Measurements from ENCODE around the gene TCP11L2.
"Not testable (repeated sequence)": the region's sequence is repeated elsewhere in the genome, so short reads cannot be mapped to it uniquely, and the experiment has no call there.

TCP11L2 gene

DNA sequence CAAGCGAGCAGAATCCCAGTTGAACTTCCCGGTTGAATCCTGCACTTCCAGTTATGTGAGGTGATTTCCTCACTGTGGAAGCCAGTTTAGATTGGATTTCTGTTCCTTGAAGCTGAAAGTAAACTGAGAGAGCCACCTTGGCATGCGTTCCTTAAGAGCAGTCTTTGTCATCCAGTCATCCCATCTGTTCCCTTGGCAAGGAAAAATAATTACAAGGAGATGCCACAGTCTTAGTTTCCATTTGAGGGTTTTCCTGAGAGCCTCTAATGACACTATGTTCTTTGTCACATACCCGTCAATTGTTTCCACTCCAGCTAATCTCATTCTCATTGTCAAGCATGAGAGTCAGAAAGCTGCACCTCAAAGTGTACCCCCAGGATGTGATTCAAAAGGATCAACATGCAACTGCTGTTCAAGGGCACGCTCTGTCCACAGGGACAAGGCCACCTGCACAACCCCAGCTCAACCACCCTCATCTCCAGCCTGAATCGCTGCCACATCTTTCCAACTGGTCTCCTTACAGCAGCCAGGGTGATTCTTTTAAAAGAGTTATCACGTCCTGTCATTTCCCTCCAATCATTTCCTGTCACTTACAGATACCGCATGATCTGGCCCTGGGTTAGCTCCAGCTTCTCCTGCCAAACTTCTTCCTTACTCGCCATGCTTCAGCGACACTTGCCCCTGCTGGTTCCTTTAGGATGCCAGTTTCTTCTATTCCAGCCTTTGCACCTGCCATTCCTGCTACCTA, 18.0 kb upstream of the TCP11L2 start:
- DNase-seq (ENCODE audit: low read depth in 2 of 2): no peak

DNA sequence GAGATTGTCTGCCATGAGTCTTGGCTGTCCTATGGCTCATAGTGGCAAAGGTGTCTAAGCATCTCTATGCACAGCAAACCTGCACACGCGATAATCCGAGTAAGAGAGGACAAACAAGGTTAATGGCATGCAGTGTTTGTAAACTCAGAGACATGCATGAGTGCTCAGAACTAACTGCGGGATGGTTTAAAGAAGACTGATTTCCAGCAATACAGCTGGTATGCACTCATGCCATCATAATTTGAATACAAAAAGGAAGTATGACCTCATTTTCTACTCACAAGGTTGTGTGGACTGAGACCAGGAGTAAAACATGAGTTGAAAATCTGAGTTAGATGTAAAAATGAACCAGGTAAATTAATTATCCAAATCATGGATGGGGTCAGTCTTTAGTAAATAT, 16.6 kb upstream of the TCP11L2 start:
- no peak for DNase-seq (ENCODE audit: low read depth in 2 of 2)

DNA sequence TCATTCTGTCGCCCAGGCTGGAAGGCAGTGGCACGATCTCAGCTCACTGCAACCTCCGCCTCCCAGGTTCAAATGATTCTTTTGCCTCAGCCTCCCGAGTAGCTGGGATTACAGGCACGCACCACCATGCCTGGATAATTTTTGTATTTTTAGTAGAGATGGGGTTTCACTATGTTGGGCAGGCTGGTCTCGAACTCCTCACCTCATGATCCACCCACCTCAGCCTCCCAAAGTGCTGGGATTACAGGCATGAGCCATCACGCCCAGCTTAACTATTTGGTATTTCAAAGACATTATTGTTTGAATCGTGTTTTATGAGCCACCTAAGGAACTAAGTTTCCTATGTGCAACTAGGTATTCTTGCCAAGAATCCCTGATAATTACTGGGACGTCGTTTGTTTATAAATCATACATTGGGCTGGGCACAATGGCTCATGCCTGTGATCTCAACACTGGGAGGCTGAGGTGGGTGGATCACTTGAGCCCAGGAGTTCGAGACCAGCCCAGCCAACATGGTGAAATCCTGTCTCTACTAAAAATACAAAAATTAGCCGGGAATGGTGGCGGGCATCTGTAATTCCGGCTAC, 15.9 kb upstream of the TCP11L2 start:
- DNase-seq (ENCODE audit: low read depth in 2 of 2): not testable (repeated sequence)

DNA sequence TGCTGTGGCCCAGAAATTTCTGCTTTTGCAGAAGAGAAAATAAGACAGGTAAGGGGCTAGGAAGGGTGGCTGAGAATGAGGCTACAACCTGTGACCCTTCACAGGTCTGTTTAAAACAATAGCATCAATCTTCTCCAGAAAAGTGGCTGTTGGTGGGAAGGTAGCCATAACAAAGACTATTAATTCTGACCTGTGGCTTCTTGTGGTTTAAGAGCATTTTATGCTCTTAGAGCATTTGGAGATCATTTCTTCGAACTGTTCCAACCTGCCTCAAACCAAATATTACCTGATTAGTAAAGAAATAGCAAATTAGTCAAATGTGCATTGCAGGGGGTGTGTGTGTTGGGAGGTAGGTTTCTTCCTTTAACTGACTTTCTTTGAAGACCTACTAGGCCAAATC, 15.2 kb upstream of the TCP11L2 start:
- no peak for DNase-seq (ENCODE audit: low read depth in 2 of 2)

DNA sequence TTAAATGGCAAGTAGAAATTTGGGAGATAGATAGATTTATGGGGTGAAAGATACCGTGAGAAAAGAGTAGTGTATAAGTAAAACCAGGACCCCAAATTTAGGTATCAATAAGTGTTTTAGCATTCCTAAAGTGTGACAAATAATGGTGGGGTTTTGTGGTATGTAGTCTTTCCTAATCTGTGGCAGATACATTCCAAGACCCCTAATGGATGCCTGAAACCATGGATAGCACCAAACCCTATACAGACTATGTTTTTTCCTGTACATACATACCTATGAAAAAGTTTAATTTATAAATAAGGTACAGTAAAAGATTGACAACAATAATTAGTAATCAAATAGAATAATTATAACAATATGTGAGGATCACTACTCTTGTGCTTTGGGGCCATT, 14.4 kb upstream of the TCP11L2 start:
- no peak for DNase-seq (ENCODE audit: low read depth in 2 of 2)

DNA sequence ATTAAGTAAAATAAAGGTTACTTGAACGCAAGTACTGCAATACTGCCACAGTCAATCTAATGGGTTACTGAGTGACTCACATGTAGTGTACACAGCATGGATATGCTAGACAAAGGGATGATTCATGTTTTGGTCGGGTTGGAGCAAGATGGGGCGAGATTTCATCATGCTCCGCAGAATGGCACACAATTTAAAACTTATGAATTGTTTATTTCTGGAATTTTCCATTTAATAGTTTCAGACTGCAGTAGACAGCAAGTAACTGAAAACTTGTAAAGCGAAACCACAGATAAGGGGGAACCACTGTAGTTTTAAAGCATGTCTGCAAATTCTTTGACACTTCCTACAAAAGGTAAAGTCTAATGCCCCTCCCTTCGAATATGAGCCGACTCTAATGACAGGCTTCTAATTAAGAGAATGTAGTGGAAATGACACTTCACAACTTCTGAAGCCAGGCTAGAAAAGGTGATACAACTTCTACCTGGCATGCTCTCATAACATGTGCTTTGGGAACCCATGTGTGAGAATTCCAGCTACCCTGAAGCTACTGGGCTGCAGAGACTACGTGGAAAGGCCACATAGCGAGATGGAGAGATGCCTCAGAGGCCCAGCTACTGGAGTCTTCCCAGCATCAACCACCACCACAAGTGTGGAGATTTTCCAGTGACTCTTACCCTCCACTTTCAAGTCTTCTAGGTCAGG, 13.9 kb upstream of the TCP11L2 start:
- peak; percentile 18 to 28 for DNase-seq (ENCODE audit: low read depth in 2 of 2)

DNA sequence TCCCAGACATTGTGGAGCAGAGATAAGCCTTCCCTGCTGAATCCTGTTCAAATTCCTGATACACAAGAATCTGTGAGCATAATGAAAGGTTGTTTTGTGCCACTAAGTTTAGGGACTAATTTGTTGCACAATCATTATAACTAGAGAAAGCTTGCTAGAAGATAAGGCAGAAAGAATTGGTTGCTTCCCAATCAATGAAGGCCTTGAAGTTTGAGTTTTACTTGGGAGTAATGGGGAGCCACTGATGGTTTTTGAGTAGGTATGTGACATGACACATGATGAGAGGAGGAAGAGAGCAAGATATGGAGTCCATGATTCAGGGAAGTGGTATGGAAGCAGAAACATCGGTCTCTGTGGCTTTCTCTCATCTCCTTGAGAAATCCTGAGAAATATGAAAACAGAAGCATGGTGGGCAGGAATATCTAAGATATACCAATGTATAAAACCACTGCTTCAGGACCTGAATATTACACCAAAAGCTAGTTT, 13.3 kb upstream of the TCP11L2 start:
- DNase-seq (ENCODE audit: low read depth in 2 of 2): no peak

DNA sequence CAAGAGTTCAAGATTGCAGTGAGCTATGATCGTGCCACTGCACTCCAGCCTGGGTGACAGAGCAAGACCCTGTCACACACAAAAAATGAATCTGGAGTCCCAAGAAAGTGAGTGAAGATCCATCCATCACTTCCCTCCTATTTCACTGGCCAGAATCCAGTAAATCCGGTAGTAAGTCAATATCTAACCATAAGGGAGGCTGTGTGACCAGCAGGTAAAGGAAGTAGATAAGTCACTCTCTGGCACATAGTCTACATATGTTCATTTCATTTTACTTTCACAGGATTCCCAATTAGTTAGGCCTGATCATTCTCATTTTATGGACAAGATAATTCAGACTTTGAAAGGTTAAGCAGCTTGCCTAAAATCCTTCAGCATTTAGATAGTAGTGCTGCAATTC, 11.9 kb upstream of the TCP11L2 start:
- no peak for DNase-seq (ENCODE audit: low read depth in 2 of 2)

DNA sequence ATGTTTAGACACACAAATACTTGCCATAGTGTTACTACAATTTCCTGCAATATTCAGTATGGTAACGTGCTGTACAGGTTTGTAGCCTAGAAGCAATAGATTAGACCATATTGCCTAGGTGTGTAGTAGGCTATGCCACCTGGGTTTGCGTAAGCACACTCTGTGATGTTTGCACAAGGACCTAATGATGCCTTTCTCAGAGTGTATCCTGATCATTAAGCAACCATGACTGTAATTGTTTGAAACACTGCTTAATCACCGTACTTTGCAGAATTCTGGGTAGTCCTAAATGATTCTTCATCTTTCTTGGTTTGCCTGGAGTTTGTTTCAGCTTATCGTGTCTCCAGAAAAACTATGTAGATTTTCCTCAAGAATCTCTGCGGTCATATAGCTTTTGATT, 11.2 kb upstream of the TCP11L2 start:
- no peak for DNase-seq (ENCODE audit: low read depth in 2 of 2)

DNA sequence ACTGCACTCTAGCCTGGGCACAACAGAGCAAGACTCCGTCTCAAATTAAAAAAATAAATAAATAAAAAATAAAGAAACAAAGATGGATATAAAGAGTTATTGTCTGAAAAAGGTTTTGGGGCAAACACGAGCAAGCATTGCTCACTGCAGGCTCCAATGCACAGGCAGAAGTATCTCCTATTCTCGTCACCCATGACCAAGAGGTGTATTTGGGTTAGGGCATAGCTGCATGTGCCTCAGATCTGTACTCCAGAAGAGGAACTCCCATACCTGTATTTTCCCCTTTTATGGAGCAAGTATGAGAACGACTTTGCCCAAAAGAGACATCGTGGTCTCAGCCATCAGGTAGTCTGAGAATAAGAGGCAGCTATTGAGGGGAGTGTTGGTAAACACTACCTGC, 10.2 kb upstream of the TCP11L2 start:
- no peak for DNase-seq (ENCODE audit: low read depth in 2 of 2)

DNA sequence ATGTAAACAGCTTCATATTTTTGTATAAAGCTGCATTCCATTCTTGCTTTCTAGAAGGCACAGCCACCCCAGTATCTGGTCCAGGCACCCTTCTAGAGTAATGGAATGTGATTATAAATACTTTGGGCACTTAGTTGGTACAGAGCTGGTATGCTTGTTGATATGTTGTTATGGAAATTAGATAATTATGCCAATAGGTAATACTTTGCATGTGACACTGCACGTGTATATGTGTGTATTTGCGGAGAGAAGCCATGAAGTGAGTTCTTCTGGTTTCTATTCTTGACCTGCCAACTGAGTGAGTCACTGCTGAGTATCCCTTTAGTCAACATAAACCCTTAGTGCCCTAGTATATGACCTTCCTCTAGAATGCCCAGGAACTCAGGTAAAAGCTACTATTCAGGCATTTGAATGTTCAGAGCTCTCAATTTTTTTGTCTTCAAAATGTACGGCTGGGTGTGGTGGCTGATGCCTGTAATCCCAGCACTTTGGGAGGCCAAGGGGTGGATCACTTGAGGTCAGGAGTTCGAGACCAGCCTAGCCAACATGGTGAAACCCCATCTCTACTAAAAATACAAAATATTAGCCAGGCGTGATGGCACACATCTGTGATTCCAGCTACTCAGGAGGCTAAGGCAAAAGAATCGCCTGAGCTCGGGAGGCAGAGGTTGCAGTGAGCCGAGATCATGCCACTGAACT, 6.2 kb upstream of the TCP11L2 start:
- no peak for DNase-seq (ENCODE audit: low read depth in 2 of 2)

DNA sequence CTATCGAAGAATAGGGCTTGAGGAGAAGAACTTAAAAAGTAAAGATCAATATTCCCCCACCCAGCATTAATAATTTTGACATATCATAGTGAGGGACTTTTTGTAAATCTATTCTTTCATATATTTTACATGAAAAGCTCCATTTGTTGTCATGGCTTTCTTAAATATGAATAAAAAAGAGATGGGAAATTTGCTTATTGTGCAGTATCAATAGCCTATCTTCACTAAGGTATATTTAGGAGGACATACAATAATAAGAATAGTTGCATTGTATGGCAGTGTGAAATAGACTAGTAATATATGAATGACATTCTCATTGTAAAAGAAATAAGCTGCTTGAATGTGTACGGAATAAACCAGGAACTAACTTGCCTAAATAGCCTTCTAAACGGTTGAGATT, 5.5 kb upstream of the TCP11L2 start:
- DNase-seq (ENCODE audit: low read depth in 2 of 2): no peak

DNA sequence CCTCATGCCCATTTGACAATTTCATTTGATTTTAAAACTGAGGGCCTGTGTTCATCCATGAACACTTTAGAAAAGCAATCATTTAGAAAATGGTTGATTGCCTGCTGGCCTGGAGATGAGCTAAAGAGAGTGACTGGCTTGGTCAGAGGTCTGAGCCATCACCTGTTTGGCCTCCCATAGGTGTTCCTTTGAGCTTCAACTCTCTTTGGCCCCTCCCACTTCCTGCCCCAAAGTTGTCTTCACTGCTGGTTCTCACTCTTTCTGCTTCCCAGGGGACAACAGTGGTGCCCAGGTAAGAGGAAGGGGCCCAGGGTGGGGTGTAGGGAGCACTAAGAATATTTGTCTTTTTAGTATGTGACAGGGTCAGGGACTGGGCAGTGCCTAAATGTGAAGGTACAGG, 4.9 kb upstream of the TCP11L2 start:
- no peak for DNase-seq (ENCODE audit: low read depth in 2 of 2)

DNA sequence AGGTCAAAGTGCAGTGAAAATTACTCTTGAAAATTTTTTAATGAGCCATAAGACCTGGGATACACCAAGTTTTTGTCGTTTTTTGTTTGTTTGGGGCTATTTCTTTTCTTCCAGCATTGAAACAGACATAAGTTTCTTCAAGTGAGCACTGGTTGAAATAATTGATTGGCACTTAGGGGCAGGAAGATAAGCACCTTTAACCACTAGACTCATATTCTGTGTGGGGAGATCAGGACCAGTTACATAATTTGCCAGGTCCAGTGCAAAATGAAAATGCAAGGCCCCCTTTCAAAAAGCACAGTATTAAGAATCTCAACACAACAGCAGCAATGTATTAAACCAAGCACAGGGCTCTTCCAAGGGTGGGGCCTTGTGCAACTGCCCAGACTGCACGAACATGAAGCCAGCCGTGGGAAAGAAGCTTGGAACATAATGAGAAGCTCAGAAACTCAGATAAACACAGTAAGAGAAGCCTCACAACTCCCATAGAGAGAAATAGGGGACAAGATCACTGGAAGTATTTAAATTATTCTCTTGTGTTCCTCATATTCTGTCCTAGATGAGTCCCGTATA, 3.2 kb upstream of the TCP11L2 start:
- DNase-seq (ENCODE audit: low read depth in 2 of 2): no peak

DNA sequence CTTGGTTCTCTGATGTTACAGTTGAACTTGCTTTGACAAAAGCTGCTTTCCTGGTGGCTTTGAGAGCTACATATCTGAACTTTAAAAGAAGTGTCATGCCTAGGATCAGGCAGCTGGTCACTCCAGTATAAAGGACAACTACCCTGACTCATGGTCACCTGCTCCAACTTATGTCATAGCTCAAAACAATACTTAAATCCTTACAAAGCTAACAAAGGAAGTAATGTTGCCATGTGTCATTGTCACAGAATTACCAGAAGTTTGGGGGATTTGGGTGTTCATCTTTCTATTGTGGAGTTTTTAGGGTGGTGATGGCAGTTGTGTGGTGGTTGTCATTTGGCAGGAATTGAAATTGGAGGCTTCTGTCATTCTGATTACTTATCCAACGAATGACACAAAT, 1.8 kb upstream of the TCP11L2 start:
- no peak for DNase-seq (ENCODE audit: low read depth in 2 of 2)

DNA sequence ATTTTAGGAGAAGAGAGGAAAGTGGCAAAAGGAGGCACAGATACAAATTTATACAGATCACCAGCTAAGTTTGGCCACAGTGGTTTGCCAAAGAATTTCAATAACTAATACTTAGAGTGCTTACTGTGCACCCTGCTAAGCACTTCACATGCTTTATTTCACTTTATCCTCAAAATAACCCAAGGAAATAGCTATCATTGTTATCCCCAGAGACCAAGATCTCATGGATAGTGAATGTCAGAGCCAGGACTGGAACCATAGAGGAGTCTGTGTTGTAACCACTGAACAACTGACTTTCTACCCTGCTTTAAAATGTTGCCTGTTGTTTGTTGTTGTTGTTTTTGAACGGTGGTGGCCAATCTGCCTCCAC, 1.3 kb upstream of the TCP11L2 start:
- no peak for DNase-seq (ENCODE audit: low read depth in 2 of 2)

DNA sequence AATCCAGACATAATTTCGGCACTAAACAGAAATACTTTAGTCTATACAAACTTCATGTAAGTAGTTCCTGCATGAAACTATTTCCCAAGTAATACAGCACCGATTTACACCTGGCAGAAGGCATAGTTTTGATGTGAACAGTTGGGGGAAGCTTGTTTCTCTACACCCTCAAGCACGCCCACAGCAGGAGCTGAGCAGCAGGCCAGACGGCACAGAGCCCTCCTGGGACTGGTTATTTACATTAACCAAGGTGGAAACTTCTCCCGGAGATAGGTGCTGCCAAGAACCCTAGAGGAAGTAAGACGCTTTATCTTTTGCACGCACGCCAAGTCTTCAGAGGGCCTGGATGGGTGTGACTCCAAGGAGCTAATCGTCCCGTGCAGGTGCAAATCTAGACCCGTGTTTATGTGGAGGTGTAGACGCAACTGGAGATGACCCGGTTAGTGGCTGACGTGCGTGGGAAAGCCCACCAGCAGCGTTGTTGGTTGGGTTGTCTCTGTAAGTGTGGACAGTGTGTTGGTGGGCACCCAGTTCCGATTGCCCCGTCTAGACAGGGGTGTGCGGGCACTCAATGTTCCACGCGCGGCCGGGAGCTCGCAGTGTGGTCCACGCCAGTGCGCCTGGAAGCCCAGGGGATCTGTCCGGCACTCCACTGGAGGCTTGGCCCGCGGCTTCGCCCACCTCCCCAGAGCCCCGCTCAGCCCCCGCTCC, 767 bp upstream of the TCP11L2 start:
- peak; percentile 15 to 21 for DNase-seq (ENCODE audit: low read depth in 2 of 2)

DNA sequence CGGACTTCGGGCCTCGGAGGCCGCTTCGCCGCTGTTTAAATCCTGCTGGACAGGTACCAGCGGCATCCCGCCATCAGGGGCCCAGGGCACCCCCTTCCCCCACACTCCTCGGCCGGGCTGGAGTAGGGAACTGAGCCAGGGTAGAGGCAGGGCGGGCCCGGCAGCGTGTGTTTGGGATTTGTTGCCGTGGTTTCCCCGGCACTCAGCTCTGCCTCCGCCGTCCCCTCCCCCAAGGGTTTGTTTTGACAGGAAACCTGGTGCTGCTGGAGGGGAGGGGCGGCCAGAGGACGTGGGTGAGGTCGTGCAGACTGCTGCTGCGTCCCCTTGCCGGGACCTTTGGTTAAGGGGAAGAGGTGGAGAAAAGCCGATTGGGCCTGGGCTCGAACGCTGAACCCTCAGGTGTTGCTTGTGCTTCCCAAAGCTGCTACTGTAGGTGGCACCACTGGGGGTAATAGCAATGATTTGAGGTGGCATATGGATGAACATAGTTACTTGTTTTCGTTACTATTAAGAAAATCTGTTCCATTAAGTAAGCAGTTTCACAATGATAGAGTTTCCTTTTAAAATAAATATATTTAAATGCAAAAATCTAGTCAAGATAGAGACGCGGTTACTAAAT, 778 bp downstream of the TCP11L2 start:
- peak; percentile 59 to 61 for DNase-seq (ENCODE audit: low read depth in 2 of 2)

DNA sequence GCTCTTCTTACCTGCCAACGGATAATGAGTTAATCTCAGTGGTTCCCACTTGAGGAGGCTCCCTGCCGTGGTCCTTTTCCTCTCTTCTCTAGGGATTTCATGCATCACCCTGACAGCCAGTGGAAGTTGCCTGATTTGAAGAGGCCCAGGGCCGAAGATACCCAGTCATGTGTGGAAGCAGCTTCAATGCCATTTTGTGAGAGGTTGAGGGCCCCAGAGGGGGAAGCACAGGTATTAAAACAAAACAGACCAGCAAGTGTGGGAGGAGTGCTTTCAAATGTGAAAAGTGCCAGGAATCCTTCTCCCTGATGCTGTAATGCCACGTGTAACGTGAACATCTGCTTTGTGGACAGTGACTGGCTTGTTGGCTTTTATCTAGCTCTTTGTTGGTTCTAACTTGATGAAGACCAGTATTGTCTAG, 1.5 kb downstream of the TCP11L2 start:
- no peak for DNase-seq (ENCODE audit: low read depth in 2 of 2)

DNA sequence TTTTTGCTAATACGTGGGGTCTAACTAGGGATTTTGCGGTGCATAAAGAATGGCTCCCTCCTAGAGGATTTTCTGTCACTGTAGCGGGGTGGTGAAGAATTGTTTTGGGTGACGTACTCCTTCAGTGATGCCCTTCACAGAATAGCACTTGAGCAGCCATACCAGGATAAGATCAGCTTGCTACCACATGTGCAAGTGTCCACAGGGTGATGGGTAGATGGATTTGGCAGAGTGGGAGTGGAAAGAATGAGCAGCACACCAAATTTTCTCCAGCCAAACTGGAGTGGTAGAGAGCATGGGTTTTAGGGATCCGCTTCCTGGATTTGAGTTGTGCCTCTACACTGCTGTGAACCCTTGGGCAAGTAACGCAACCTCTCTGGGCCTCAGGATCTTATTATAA, 2.3 kb downstream of the TCP11L2 start:
- no peak for DNase-seq (ENCODE audit: low read depth in 2 of 2)

DNA sequence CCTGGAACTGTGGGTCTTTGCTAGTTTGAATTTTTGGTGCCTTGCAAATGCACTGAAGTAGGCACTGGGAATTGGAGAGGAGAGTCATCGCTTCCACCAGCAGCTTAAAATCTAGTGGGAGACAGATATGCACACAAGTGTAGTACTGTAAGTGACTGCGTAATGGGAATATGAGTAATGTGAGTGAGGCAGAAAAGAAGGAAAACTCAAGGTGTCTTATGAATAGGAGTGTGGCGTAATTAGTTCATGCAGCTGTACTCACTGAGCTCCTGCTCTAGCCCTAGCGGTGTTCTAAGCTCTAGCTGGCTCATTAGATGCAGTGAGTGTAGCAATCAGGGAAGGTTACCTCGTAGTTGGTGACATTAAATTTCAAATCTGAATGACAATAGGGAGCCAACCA, 2.8 kb downstream of the TCP11L2 start:
- no peak for DNase-seq (ENCODE audit: low read depth in 2 of 2)

Data from stimulated activated CD8-positive, alpha-beta memory T cell treated with anti-CD3 and anti-CD28 coated beads, Interleukin-15, amount 100 ng/mL, for 48 hours (primary cell).